Activated T-cell treated with anti-CD3 and anti-CD28 coated beads, Interleukin-2, amount 50 U/mL, for 4 hours (primary cell): Measurements from ENCODE around the gene KRI1. TPM values are rescaled to one million over a fixed set of nuclear protein-coding genes. Genes with fewer than 3 reads are reported as not detected.

ENCODE experiments used
- ATAC-seq, 2 donors: fragments of 200-7000 bp; cut with Tn5 transposase; one replicate each; pipeline ENCODE4 v1.10.0; 2021
- DNase-seq: peaks from one replicate; pipeline ENCODE4 v3.0.0-alpha.2; 2020
- H3K27me3 Mint-ChIP-seq: one replicate; pipeline ENCODE4 v1.8.0; 2021; ENCODE audit warnings: low read depth, mixed read lengths
- H3K36me3 Mint-ChIP-seq: one replicate; pipeline ENCODE4 v1.8.0; 2022; ENCODE audit warnings: mixed read lengths; ENCODE audit not compliant: insufficient read depth
- H3K4me1 Mint-ChIP-seq: one replicate; pipeline ENCODE4 v1.8.0; 2021; ENCODE audit warnings: low read depth, mixed read lengths
- H3K4me3 Mint-ChIP-seq: one replicate; pipeline ENCODE4 v1.8.0; 2021; ENCODE audit warnings: mild to moderate bottlenecking, moderate library complexity, mixed read lengths
- H3K9me3 Mint-ChIP-seq: one replicate; pipeline ENCODE4 v1.8.0; 2021; ENCODE audit warnings: mixed read lengths
- total RNA-seq, 3 donors: library from RNA; stranded (reverse); gene quantifications; one replicate each; pipeline ENCODE4 v1.2.1, GENCODE V29; 2021

Gene KRI1
- total RNA-seq, result 10 to 100 TPM; 74.2 to 95.4 (median 87.4) TPM

GRCh38 chr19:10565567-10566407, at the start of gene KRI1:
KRI1 (minus strand) TSS chr19:10566010; CDS start chr19:10565999, 11 bp downstream.
- H3K9me3 Mint-ChIP-seq, result no peaks in the 10 kb centered on the region
- H3K27me3 Mint-ChIP-seq, result no peaks in the 10 kb centered on the region
- H3K4me1 Mint-ChIP-seq, result peaks cover 43% of the 10 kb centered on the region
- peaks cover 15% of the 10 kb centered on the region for H3K36me3 Mint-ChIP-seq
- DNase-seq (peak; percentile 99), ATAC-seq (peak; percentile 57 to 58)
- H3K4me3 Mint-ChIP-seq, result peak within 1 kb of the TSS; percentile 91

- no peaks in the 10 kb centered on the region for H3K27me3 Mint-ChIP-seq
- H3K4me1 Mint-ChIP-seq, result peaks cover 34% of the 10 kb centered on the region
- no peak overlapping the region for H3K4me3 Mint-ChIP-seq
- no peak for ATAC-seq
- no peaks in the 10 kb centered on the region for H3K9me3 Mint-ChIP-seq
- DNase-seq, result no peak
- peaks cover 4% of the 10 kb centered on the region for H3K36me3 Mint-ChIP-seq
These were observed 46.8 kb upstream of the KRI1 start for GRCh38 chr19:10612499-10613119.

- no peak for ATAC-seq
- no peaks in the 10 kb centered on the region for H3K9me3 Mint-ChIP-seq
- no peak for DNase-seq
- H3K27me3 Mint-ChIP-seq, result no peaks in the 10 kb centered on the region
- peaks cover 31% of the 10 kb centered on the region for H3K4me1 Mint-ChIP-seq
- peaks cover 2% of the 10 kb centered on the region for H3K36me3 Mint-ChIP-seq
- no peak overlapping the region for H3K4me3 Mint-ChIP-seq
These were observed 46.1 kb upstream of the KRI1 start for GRCh38 chr19:10611907-10612306.

- H3K4me3 Mint-ChIP-seq, result peak overlapping the region; percentile 95
These were observed 38.7 kb upstream of the KRI1 start for GRCh38 chr19:10604460-10604980.

GRCh38 chr19:10603873-10604459, 38.2 kb upstream of the KRI1 start:
- H3K4me3 Mint-ChIP-seq, result peak overlapping the region; percentile 95
- H3K4me1 Mint-ChIP-seq, result peaks cover 29% of the 10 kb centered on the region
- no peaks in the 10 kb centered on the region for H3K9me3 Mint-ChIP-seq
- H3K36me3 Mint-ChIP-seq, result peaks cover 3% of the 10 kb centered on the region
- peak; percentile 8 to 11 for ATAC-seq
- DNase-seq, result peak; percentile 20
- H3K27me3 Mint-ChIP-seq, result no peaks in the 10 kb centered on the region

More at GRCh38 chr19:10604460-10604980, 38.7 kb upstream of the KRI1 start:
- no peaks in the 10 kb centered on the region for H3K9me3 Mint-ChIP-seq
- peaks cover 3% of the 10 kb centered on the region for H3K36me3 Mint-ChIP-seq
- DNase-seq (no peak), ATAC-seq (no peak)
- peaks cover 29% of the 10 kb centered on the region for H3K4me1 Mint-ChIP-seq
- H3K27me3 Mint-ChIP-seq, result no peaks in the 10 kb centered on the region

GRCh38 chr19:10603084-10603872, 37.5 kb upstream of the KRI1 start:
- H3K4me3 Mint-ChIP-seq, result peak overlapping the region; percentile 95

GRCh38 chr19:10602330-10603083, 36.7 kb upstream of the KRI1 start:
- ATAC-seq, result peak; percentile 87
- Mint-ChIP-seq H3K4me3 (peak overlapping the region; percentile 95), H3K27me3 (no peaks in the 10 kb centered on the region), H3K4me1 (peaks cover 27% of the 10 kb centered on the region), H3K9me3 (no peaks in the 10 kb centered on the region), H3K36me3 (peaks cover 3% of the 10 kb centered on the region)
- DNase-seq, result peak; percentile 90

More at GRCh38 chr19:10603084-10603872, 37.5 kb upstream of the KRI1 start:
- Mint-ChIP-seq H3K27me3 (no peaks in the 10 kb centered on the region), H3K36me3 (peaks cover 3% of the 10 kb centered on the region), H3K4me1 (peaks cover 29% of the 10 kb centered on the region), H3K9me3 (no peaks in the 10 kb centered on the region)
- DNase-seq (peak; percentile 74), ATAC-seq (peak; percentile 56 to 59)

GRCh38 chr19:10601999-10602329, 36.2 kb upstream of the KRI1 start:
- DNase-seq, result no peak
- Mint-ChIP-seq H3K27me3 (no peaks in the 10 kb centered on the region), H3K4me1 (peaks cover 23% of the 10 kb centered on the region), H3K4me3 (peak overlapping the region; percentile 76), H3K36me3 (peaks cover 3% of the 10 kb centered on the region), H3K9me3 (no peaks in the 10 kb centered on the region)
- no peak for ATAC-seq

GRCh38 chr19:10600149-10600548, 34.3 kb upstream of the KRI1 start:
- Mint-ChIP-seq H3K4me1 (peaks cover 34% of the 10 kb centered on the region), H3K36me3 (peaks cover 3% of the 10 kb centered on the region), H3K9me3 (no peaks in the 10 kb centered on the region), H3K27me3 (peaks cover 3% of the 10 kb centered on the region), H3K4me3 (no peak overlapping the region)
- no peak for ATAC-seq
- no peak for DNase-seq

GRCh38 chr19:10593820-10594637, 28.2 kb upstream of the KRI1 start:
- DNase-seq (no peak), ATAC-seq (no peak)
- no peaks in the 10 kb centered on the region for H3K36me3 Mint-ChIP-seq
- peaks cover 15% of the 10 kb centered on the region for H3K4me1 Mint-ChIP-seq
- H3K27me3 Mint-ChIP-seq, result peaks cover 7% of the 10 kb centered on the region
- no peaks in the 10 kb centered on the region for H3K9me3 Mint-ChIP-seq
- no peak overlapping the region for H3K4me3 Mint-ChIP-seq

GRCh38 chr19:10593148-10593547, 27.3 kb upstream of the KRI1 start:
- Mint-ChIP-seq H3K27me3 (peaks cover 7% of the 10 kb centered on the region), H3K36me3 (no peaks in the 10 kb centered on the region), H3K4me3 (no peak overlapping the region), H3K9me3 (no peaks in the 10 kb centered on the region), H3K4me1 (peaks cover 15% of the 10 kb centered on the region)
- ATAC-seq, result no peak
- no peak for DNase-seq

- H3K9me3 Mint-ChIP-seq, result peaks cover 6% of the 10 kb centered on the region
- peaks cover 3% of the 10 kb centered on the region for H3K36me3 Mint-ChIP-seq
- H3K4me3 Mint-ChIP-seq, result no peak overlapping the region
- ATAC-seq (no peak), DNase-seq (no peak)
- peaks cover 14% of the 10 kb centered on the region for H3K4me1 Mint-ChIP-seq
- peaks cover 11% of the 10 kb centered on the region for H3K27me3 Mint-ChIP-seq
These were observed 22.0 kb upstream of the KRI1 start for GRCh38 chr19:10587839-10588150.
